Nephron (organoid): Measurements from ENCODE around the gene CNGA4.

ENCODE experiments used
- H3K27ac Mint-ChIP-seq, 3 experiments: 2 replicates each; pipeline ENCODE4 v1.8.0; 2020; ENCODE audit warnings: mixed read lengths in 3 of 3, mild to moderate bottlenecking in 2 of 3, moderate library complexity in 1 of 3
- H3K27me3 Mint-ChIP-seq: 2 replicates; pipeline ENCODE4 v1.8.0; 2021; ENCODE audit warnings: low read depth, mild to moderate bottlenecking, moderate library complexity, mixed read lengths
- H3K36me3 Mint-ChIP-seq: 2 replicates; pipeline ENCODE4 v1.8.0; 2020; ENCODE audit warnings: low read depth, mixed read lengths
- H3K4me1 Mint-ChIP-seq: 2 replicates; pipeline ENCODE4 v1.8.0; 2020; ENCODE audit warnings: mixed read lengths
- H3K4me3 Mint-ChIP-seq, 3 experiments: 2 replicates each; pipeline ENCODE4 v1.8.0; 2020; ENCODE audit warnings: mild to moderate bottlenecking in 3 of 3, mixed read lengths in 3 of 3, moderate library complexity in 2 of 3
- H3K9me3 Mint-ChIP-seq: 2 replicates; pipeline ENCODE4 v1.8.0; 2020; ENCODE audit warnings: mixed read lengths
- CTCF ChIP-seq, 3 experiments: fragments of 200-600 bp; sonication (generic); IDR thresholded peaks; one replicate each; pipeline ENCODE4 v1.5.0; 2021; ENCODE audit warnings: antibody characterized with exemption in 3 of 3; ENCODE audit not compliant: unreplicated experiment in 3 of 3

CNGA4 gene

GRCh38 chr11:6238902-6239301 is at the start of gene CNGA4:
TSS of gene CNGA4 (plus strand) at chr11:6239089. CDS start at chr11:6239207, 118 bp downstream.
- no peak for TF ChIP-seq CTCF (IDR thresholded peaks at IDR 0.05; ENCODE audit: unreplicated experiment in 3 of 3)
- no peak within 1 kb of the TSS for H3K27ac Mint-ChIP-seq
- H3K27me3 Mint-ChIP-seq, result peaks cover 6% of the 10 kb centered on the region
- H3K4me1 Mint-ChIP-seq, result peaks cover 10% of the 10 kb centered on the region
- H3K36me3 Mint-ChIP-seq, result no peaks in the 10 kb centered on the region
- H3K4me3 Mint-ChIP-seq, result no peak within 1 kb of the TSS
- no peaks in the 10 kb centered on the region for H3K9me3 Mint-ChIP-seq

GRCh38 chr11:6191742-6192141 is 47.1 kb upstream of the CNGA4 start:
- H3K27me3 Mint-ChIP-seq, result no peaks in the 10 kb centered on the region
- H3K4me1 Mint-ChIP-seq, result no peaks in the 10 kb centered on the region
- TF ChIP-seq CTCF (IDR thresholded peaks at IDR 0.05; ENCODE audit: unreplicated experiment in 3 of 3), result no peak
- no peaks in the 10 kb centered on the region for H3K9me3 Mint-ChIP-seq
- no peak overlapping the region for H3K27ac Mint-ChIP-seq
- no peak overlapping the region for H3K4me3 Mint-ChIP-seq
- H3K36me3 Mint-ChIP-seq, result no peaks in the 10 kb centered on the region

GRCh38 chr11:6194065-6194581 is 44.8 kb upstream of the CNGA4 start:
- TF ChIP-seq CTCF (IDR thresholded peaks at IDR 0.05; ENCODE audit: unreplicated experiment in 3 of 3), result no peak
- no peak overlapping the region for H3K27ac Mint-ChIP-seq
- no peaks in the 10 kb centered on the region for H3K27me3 Mint-ChIP-seq
- no peak overlapping the region for H3K4me3 Mint-ChIP-seq
- no peaks in the 10 kb centered on the region for H3K9me3 Mint-ChIP-seq
- no peaks in the 10 kb centered on the region for H3K4me1 Mint-ChIP-seq
- no peaks in the 10 kb centered on the region for H3K36me3 Mint-ChIP-seq

- no peaks in the 10 kb centered on the region for H3K4me1 Mint-ChIP-seq
- no peaks in the 10 kb centered on the region for H3K36me3 Mint-ChIP-seq
- H3K27ac Mint-ChIP-seq, result no peak overlapping the region
- H3K27me3 Mint-ChIP-seq, result no peaks in the 10 kb centered on the region
- TF ChIP-seq CTCF (IDR thresholded peaks at IDR 0.05; ENCODE audit: unreplicated experiment in 3 of 3), result no peak
- no peaks in the 10 kb centered on the region for H3K9me3 Mint-ChIP-seq
- no peak overlapping the region for H3K4me3 Mint-ChIP-seq
These were observed 42.5 kb upstream of the CNGA4 start for GRCh38 chr11:6196396-6196795.

- no peaks in the 10 kb centered on the region for H3K27me3 Mint-ChIP-seq
- H3K4me3 Mint-ChIP-seq, result no peak overlapping the region
- no peaks in the 10 kb centered on the region for H3K9me3 Mint-ChIP-seq
- no peak for TF ChIP-seq CTCF (IDR thresholded peaks at IDR 0.05; ENCODE audit: unreplicated experiment in 3 of 3)
- no peaks in the 10 kb centered on the region for H3K36me3 Mint-ChIP-seq
- H3K4me1 Mint-ChIP-seq, result no peaks in the 10 kb centered on the region
- H3K27ac Mint-ChIP-seq, result no peak overlapping the region
These were observed 41.3 kb upstream of the CNGA4 start for GRCh38 chr11:6197466-6198200.
